ENCODE data around the gene IPCEF1. TPM values are rescaled to one million over a fixed set of nuclear protein-coding genes. Genes with fewer than 3 reads are reported as not detected.

The IPCEF1 gene
- total and polyA plus RNA-seq, 2 of the 4 experiments (the other 2 are of a cell fraction): under 0.01 to 0.03 TPM

DNA sequence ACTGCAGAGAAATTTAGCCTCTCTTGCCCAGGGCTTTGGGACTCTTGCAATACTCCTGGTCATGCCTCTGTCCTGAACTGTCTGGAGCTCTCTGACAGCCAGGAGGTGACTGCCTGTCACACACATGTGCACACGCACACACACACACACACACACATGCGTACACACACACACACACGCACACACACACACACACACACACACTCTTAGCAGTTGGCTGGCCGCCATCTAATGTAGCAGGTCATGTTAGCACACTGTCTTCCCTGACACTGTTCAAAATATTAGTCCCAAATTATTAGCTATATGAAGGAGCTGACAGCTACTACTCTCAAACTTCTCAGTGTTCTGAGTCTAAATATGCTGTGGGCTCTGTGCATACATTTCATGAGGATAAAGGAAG, 60.9 kb downstream of the IPCEF1 start:
- Histone ChIP-seq H3K23ac (ENCODE audit: low read depth, low read length) (no peak overlapping the region), H3K56ac (ENCODE audit: extremely low read depth, insufficient read depth, low read length) (no peak overlapping the region), H4K20me1 (ENCODE audit: insufficient read depth, low read length) (no peaks in the 10 kb centered on the region), H2AFZ (replicated peaks; ENCODE audit: low read length, poor library complexity) (no peak overlapping the region), H4K5ac (ENCODE audit: low read depth, low read length) (peak overlapping the region; percentile 31; the same call in 1 of the 2 replicates), H3K4me3 (ENCODE audit: insufficient read depth, low read depth, low read length) (no peak overlapping the region), H3K9ac (ENCODE audit: low read depth, low read length) (no peak overlapping the region), H3K9me3 (ENCODE audit: control insufficient read depth, insufficient read depth, low read length) (no peaks in the 10 kb centered on the region), H2BK15ac (ENCODE audit: low read depth, low read length) (peak overlapping the region; percentile 90; the same call in 1 of the 3 replicates), H3K27me3 (ENCODE audit: control insufficient read depth, insufficient read depth, low read length) (no peaks in the 10 kb centered on the region), H4K91ac (ENCODE audit: insufficient read depth, low read depth, low read length) (peak overlapping the region; percentile 81), H3K79me1 (ENCODE audit: low read depth in 1 of 2, low read length in 2 of 2) (no peaks in the 10 kb centered on the region), H2AK5ac (ENCODE audit: low read depth, low read length) (peak overlapping the region; percentile 78; the same call in 1 of the 2 replicates), H3K27ac (ENCODE audit: insufficient read depth, low read length) (no peak overlapping the region; the same call in 1 of the 2 replicates), H2BK5ac (ENCODE audit: low read depth, low read length, poor library complexity, severe bottlenecking) (peak overlapping the region; percentile 12), H2BK20ac (ENCODE audit: low read depth, low read length) (peak overlapping the region; percentile 69), H4K8ac (ENCODE audit: low read depth in 2 of 2, low read length in 2 of 2) (0 out of 4 replicates have a peak overlapping the region, but pooled peaks of 1 of the 2 experiments have one; percentile 19), H3K18ac (ENCODE audit: low read depth, low read length) (peak overlapping the region; percentile 48; the same call in 1 of the 2 replicates), H3K9me1 (ENCODE audit: insufficient read depth, low read length) (peaks cover 17% of the 10 kb centered on the region), H2AK9ac (replicated peaks; ENCODE audit: low read depth, low read length, poor library complexity) (no peak overlapping the region), H3K4me1 (ENCODE audit: control insufficient read depth, insufficient read depth, low read length) (peaks cover 12% of the 10 kb centered on the region), H3K14ac (replicated peaks; ENCODE audit: low read depth, low read length) (0 out of 2 replicates have a peak overlapping the region, but pooled peaks have one; percentile 48), H2BK120ac (ENCODE audit: low read depth, low read length) (peak overlapping the region; percentile 82), H3K4me2 (ENCODE audit: low read depth, low read length) (no peak overlapping the region), H3K4ac (ENCODE audit: low read depth, low read length) (peak overlapping the region; percentile 79), H3K36me3 (ENCODE audit: control insufficient read depth, insufficient read depth, low read length) (no peaks in the 10 kb centered on the region)
- ChIA-PET POLR2A (ENCODE audit: unreplicated experiment) (no interaction called here), CTCF (no interaction called here)
- DNase-seq (no peak), ATAC-seq (ENCODE audit: low read depth) (no peak)
- TF ChIP-seq BHLHE40 (IDR thresholded peaks at IDR 0.05; ENCODE audit: low read depth, low read length): no peak
- TF ChIP-seq RAD21 (IDR thresholded peaks at IDR 0.05; ENCODE audit: low read length): no peak
- TF ChIP-seq RCOR1 (IDR thresholded peaks at IDR 0.05; ENCODE audit: insufficient replicate concordance, low read length): no peak
- TF ChIP-seq, protein P1, sequence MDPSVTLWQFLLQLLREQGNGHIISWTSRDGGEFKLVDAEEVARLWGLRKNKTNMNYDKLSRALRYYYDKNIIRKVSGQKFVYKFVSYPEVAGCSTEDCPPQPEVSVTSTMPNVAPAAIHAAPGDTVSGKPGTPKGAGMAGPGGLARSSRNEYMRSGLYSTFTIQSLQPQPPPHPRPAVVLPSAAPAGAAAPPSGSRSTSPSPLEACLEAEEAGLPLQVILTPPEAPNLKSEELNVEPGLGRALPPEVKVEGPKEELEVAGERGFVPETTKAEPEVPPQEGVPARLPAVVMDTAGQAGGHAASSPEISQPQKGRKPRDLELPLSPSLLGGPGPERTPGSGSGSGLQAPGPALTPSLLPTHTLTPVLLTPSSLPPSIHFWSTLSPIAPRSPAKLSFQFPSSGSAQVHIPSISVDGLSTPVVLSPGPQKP (IDR thresholded peaks at IDR 0.05; ENCODE audit: borderline replicate concordance, low read depth, low read length): no peak
- in situ Hi-C loops (cut with MboI; ENCODE audit: low sequenced_read_pairs): no loop called here
- no CpG with 5 or more reads among the region's 4 CpGs for WGBS, 2 experiments (ENCODE audit: extremely low coverage in 2 of 2, insufficient read length in 1 of 2)
- intact Hi-C loops (cut with micrococcal nuclease): no loop called here
- BruUV-seq (replicated peaks): no TSS peak
- dilution Hi-C loops (cut with HindIII; ENCODE audit: low sequenced_read_pairs, unreplicated experiment): no loop called here
